UCSD-AML1 (cell line): Measurements from ENCODE around the gene ZNF296.

Experiments
- DNase-seq: peaks from one replicate; lab custom pipeline; 2025; ENCODE audit not compliant: unreplicated experiment; lab: John Stamatoyannopoulos, UW

ZNF296 gene

GRCh38 chr19:45061965-45062364 is 14.3 kb downstream of the ZNF296 start:
- no peak for DNase-seq

DNA sequence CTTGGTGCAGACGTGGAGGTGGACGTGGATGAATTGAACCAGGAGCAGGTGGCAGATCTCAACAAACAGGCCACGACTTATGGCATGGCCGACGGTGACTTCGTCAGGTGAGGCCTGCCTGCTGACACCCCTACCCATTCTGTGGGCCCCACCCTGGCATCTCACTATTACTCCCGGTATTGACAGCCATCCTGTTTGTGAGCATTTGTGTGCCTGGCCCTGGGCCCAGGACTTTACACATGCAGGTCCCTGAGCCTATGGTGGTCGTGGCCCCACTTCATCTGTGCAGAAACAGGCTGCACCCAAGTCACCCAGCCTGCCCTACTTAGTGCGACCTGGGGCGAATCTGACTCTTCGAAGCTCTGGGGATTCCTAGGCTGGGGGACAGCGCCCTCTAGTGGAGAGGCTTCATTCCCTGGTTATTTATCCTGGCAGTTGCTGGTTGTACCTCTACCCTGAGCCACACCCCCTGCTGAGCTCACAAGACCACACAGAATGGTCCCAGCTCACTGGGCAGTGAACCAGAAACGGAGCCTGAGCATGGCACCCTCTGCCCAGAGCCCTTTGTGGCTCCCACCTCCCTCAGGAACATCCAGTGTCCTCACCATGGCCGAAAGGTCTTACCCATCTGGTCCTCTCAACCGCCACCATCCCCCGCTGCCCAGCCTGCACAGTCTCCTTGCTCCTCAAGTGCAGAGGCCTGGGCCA is 16.9 kb downstream of the ZNF296 start:
- peak; percentile 71 for DNase-seq

DNA sequence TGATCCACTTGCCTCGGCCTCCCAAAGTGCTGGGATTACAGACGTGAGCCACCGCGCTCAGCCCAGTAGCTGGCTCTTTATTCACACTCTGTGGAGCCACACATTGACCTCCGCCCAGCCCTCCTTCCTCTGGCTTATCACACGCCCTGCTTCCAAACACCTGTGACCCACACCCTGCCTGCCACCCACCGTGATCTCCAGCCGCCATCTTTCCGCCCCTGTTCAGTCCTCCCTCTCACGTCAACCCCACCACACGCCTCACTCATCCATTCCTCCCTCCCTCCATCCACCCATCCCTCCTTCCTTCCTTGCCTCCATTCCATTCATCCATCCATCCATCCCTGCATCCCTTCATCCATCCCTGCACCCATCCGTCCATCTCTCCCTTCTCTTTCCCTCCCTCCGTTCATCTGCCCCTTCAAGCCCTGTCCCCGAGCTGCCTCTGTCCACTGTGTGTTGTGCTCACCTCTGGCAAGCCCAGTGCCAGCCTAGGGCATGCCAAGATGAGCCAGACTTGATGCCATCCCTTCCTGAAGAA is 17.6 kb downstream of the ZNF296 start:
- DNase-seq = no peak

DNA sequence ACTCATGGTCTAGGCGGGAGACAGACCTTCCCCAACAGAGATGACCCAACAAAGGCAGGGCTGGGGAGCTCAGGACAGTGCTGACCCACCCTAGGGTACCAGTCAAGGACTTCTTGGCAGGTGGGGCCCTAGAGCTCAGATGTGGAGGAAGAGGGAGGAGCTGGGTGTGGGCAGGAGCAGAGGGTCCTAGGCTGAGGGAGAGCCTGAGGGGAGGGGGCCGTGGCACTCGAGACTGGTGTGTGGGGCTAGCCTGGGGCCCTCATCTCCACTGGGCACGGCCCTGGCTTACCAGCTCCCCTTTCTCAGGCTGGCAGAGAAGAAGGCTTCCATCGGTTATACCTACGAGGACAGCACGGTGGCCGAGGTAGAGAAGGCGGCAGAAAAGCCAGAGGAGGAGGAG is 18.8 kb downstream of the ZNF296 start:
- no peak for DNase-seq

DNA sequence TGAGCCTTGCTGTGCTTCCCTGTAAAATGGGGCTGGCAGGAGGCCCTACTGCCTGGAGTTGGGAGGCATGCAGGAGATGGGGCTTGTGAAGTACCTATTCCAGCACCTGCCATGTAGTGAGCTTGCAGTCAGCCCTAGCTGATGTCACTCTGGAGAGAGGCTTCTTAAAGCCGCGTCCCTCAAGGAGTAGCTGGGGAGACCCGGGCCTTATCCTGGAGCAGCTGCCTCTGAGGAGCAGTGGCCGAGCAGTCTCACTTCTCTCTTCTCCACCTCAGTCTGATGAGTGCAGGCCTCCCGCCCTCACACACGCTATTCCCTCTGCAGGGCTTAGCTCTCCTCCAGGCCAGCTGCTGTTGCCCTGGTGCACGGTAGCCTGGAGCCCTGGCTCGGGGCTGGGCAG is 19.4 kb downstream of the ZNF296 start:
- no peak for DNase-seq

- no peak for DNase-seq
Observed at GRCh38 chr19:45051929-45052579, 24.2 kb downstream of the ZNF296 start.

DNA sequence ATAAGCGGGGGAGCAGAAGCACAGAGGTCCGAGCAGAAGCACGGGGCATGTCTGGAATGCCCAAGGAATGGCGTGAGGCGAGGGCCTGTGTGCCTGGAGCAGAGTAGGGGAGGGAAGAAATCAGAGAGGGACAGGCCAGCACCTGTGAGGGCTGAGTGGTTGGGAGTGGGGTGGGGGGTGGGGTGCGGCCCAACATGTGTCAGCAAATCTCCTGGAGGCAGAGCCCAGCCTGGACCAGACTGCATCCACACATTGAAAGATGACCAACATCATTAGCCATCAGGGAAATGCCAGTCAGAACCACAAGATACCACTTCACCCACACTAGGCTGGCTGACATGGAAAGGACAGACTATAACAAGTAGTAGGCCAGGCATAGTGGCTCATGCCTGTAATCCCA is 26.2 kb downstream of the ZNF296 start:
- no peak for DNase-seq

DNA sequence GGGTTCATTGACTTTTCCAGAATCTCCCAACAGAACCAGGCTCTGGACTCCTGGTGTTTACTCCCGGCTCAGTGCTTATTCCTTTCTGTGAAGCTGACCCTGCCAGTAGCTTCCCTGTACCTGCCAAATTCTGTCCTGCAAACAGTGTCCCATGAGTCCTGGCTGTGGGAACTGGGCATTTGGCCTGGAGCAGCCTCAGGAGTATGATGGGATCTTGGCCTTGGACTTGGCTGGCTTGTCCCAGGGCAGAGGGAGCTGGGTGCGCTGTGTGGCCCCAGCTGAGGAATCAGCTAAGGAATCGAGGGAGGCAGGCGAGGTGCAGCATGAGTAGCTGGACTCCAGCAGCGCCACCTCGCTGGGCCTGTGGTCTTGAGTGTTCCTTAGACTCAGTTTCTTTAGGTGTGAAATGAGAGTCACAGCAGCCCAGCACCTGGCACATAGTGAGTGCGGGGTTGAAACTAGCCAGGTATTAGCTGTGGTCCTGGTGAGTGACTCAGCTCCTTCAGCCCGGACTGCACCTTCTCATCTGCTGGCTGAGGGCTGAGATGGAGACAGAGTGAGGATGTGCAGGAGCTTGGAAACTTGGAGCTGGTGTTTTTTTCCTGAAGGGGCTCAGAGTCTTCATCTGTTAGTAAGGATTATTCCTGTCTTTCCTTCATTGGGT is 27.1 kb downstream of the ZNF296 start:
- DNase-seq = no peak

DNA sequence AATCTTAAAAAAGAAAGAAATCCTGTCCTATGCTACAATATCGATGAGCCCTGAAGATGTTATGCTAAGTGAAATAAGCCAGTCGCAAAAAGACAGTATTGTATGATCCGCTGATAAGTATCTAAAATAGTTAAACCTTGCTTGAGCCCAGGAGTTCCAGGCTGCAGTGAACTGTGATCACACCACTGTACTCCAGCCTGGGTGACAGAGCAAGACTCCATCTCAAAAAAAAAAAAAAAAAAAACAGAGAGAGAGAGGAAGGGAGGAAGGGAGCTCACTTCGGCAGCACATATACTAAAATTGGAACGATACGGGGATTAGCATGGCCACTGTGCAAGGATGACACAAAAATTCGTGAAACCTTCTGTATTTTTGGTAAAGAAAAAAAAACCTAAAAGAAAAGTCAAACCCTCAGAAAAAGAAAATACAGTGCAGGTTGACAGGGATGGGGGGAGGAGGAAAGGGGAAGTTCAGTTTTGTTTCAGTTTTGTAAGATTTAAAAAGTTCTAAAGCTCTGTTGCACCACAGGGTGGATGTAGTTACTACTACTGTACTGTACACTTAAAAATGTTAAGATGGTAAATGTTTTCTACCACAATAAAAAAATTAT is 29.0 kb downstream of the ZNF296 start:
- no peak for DNase-seq

- DNase-seq = no peak
Observed at GRCh38 chr19:45046355-45046754, 29.9 kb downstream of the ZNF296 start.

DNA sequence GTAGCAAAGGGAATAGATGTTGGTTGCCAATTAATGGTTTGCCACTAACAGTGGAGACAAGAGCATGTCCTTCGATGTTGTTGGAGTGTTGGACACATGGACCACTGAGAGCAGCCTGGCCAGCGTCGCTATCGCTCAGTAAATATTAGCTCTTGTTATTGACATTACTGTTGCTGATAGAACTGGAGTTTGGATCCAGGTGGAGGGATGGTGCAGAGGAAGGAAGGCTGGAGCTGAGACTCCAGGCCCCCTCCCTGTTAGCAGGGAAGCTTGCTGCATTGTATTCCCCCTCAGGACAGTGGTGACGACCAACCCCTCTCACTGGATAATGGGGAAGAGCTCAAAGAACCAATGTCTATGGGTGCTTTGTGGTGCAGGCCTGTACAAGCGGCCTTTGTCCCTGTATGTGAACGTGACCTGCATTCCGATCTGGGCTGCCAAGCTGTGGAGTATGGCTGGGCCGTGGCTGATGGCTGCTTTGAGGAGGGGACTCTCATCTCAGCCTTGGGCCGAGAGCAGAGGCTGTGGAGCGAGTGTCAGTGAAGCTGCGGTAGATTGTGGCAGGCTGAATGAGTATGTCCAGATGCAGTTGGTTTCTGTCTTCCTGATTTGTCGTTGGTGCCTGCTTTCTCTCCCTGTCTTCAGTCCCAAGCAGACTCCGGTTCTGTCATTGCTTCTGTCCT is 30.5 kb downstream of the ZNF296 start:
- no peak for DNase-seq

DNA sequence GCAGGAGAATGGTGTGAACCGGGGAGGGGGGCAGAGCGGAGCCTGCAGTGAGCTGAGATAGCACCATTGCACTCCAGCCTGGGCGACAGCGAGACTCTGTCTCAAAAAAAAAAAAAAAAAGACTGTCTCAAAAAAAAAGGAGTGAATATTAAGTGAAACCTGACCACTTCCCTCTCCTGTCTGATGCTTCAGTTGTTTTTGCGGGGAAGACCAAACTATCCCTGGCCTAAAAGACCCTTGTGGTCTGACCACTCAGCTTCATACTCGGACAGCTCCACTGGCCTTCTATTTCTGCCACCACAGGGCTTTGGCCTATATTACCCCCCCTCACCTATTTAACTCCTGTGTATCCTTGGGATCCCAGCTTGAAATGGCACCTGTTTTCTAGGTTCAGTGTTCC is 35.2 kb downstream of the ZNF296 start:
- DNase-seq = no peak

DNA sequence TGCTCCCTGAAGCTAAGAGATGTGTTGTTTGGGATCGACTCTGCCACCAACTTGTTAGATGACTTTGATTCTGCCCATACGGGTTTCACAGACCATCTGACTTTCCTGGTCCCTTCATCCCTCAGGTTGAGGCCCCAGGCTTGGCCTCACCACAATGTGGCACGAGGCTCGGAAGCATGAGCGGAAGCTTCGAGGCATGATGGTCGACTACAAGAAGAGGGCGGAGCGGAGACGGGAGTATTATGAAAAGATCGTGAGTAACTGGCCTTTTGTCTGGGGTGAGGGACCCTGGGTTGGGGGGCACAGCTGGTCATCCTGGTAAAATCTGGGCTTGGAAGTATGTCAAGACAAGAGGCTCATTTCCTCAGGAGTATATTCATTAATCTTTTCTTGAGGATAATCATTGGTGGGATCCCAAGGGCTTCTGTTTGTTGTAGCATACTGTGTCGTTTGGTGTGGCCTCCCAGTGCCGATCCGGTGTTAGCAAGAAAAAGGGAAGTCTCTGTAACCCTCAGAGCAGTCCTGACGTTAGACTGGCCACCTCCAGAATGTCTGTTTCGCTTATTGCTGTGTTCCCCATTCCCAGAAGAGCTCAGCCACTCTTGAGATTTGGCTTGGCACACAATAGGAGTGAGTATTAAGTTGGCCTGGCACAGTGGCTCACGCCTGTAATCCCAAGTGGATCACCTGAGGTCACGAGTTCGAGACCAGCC is 36.1 kb downstream of the ZNF296 start:
- peak; percentile 13 for DNase-seq

DNA sequence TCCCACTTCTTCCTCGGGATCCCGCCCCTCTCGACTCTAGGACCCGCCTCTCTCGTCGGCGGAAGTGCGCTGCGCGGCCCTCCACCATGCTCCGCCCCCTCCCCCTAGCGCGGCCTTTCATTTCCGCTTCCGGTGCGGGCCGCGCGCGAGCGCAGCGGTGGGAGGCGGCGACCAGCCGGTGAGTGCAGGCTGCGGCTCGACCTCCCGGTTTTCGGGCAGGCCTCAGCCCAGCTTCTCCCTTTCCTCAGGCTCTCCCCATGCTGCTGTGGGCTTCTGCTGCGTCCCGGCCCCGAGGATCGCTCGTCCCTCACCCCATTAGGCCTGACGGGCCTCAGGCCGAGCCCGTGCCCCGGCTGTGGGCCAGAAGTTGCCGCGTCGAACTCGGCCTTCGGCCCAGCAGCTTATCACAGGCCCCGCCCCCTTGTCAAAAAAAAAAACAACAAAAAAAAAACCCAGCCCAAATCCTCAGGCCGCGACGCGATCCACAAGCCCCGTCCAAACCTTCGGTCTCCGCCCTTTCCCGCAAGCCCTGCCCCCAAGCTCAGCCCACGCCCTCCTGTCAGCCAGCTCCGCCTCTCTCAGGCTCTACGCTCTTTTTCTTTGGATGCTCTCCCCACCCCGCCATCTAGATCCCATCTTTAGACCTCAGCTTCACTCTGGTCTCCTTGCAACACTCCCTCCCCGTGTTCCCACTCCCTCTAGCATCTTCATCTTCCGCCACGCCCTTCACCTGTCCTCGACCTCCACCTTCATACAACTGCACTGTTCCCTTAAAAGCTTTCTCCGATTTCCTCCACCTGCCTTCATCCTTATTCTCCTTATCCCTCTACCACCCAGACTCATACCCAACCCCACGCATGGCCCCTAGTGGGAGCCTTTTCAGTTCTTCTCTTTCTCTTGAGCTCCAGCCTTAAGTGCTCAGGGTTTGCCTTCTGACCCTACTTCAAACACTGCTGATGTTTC is 37.1 kb downstream of the ZNF296 start, which contains the start of gene CLASRP:
Gene CLASRP, plus strand, starts transcription at position 115 of the 963 bp plus-strand sequence. CDS start 1,168 bp downstream, outside the sequence.
- DNase-seq = peak; percentile 90

- DNase-seq = no peak
Observed at GRCh38 chr19:45037393-45038169, 38.7 kb downstream of the ZNF296 start.

GRCh38 chr19:45035755-45036154 is 40.5 kb downstream of the ZNF296 start:
- DNase-seq = no peak

DNA sequence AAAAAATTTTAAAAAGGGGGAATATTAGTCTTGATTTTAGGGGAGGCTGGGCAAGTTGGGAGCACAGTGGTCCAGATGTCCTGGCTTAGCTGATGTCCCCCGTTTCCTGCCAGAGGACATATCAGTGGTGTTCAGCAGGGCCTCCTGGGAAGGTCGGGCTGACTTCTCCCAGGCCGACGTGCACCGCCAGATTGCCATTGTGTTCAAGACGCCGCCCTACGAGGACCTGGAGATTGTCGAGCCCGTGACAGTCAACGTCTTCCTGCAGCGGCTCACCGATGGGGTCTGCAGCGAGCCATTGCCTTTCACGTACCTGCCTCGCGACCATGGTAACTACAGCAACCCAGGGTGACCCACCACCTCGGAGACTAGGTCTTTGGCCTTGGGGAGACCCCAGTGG is 43.9 kb downstream of the ZNF296 start:
- DNase-seq = no peak

DNA sequence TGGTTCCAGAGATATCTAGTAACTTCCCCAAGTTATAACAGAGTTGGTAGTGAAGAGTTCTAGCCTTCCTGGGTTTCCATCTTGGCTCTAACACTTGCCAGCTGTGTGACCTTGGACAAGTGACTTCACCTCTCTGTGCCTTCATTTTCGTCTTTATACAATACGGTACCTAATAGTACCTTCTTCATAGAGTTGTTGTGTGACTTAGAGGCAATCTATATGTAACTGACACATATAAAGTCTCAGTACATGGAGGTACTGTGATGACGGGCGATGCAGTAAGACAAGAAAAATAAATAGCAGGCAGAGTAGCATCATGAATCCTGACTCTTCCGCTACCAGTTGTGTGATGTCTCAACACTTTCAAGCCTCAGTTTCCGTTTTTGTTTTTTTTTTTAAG is 45.5 kb downstream of the ZNF296 start:
- DNase-seq = no peak
